Vagina (tissue), 2 donors: ENCODE measurements around the gene RIC8B. TPM values are rescaled to one million over a fixed set of nuclear protein-coding genes. Genes with fewer than 3 reads are reported as not detected.
A peak's percentile ranks its signal among the peaks of the same experiment; 100 is the strongest.

Source experiments
- DNase-seq, 2 donors: peaks; one replicate each; pipeline ENCODE4 v3.0.0-alpha.2; 2017; ENCODE audit errors: extremely low spot score in 2 of 2
- H3K27ac ChIP-seq: fragments of 200-600 bp; sonication (generic); one replicate; pipeline ENCODE4 v1.5.1; 2019
- H3K27me3 ChIP-seq: fragments of 200-600 bp; sonication (generic); one replicate; pipeline ENCODE4 v1.5.1; 2019
- H3K36me3 ChIP-seq, 2 donors: fragments of 200-600 bp; sonication (generic); one replicate each; pipeline ENCODE4 v1.5.1; 2017 to 2019
- H3K4me1 ChIP-seq: fragments of 200-600 bp; sonication (generic); one replicate; pipeline ENCODE4 v1.5.1; 2019
- H3K4me3 ChIP-seq, 2 donors: fragments of 200-600 bp; sonication (generic); 1 replicate in 1 of 2; 2 replicates in 1 of 2; pipeline ENCODE4 v1.5.1; 2016 to 2019
- H3K9me3 ChIP-seq: fragments of 200-600 bp; sonication (generic); one replicate; pipeline ENCODE4 v1.5.1; 2019
- CTCF ChIP-seq, 3 experiments: fragments of 450-650 bp in 2 of 3; fragments of 200-600 bp in 1 of 3; sonication (generic) in 1 of 3; IDR thresholded peaks; one replicate each; pipeline ENCODE4 v1.5.1; 2017 to 2019; ENCODE audit warnings: antibody characterized with exemption in 3 of 3, mild to moderate bottlenecking in 2 of 3, moderate library complexity in 2 of 3
- POLR2A ChIP-seq, 2 donors: fragments of 450-650 bp; IDR thresholded peaks; one replicate each; pipeline ENCODE4 v1.6.1; 2017; ENCODE audit warnings: antibody characterized with exemption in 2 of 2, mild to moderate bottlenecking in 2 of 2, moderate library complexity in 2 of 2
- POLR2AphosphoS5 ChIP-seq, 2 donors: sonication (generic); formaldehyde crosslinking; IDR thresholded peaks; one replicate each; pipeline ENCODE4 v1.9.0; 2017; ENCODE audit warnings: antibody characterized with exemption in 2 of 2, mild to moderate bottlenecking in 2 of 2, low read depth in 1 of 2; ENCODE audit not compliant: insufficient read depth in 1 of 2
- intact Hi-C: fragments of 100-400 bp; cut with DNase I; formaldehyde crosslinking; loops from one replicate; pipeline ENCODE4 v1.15.1; 2023
- total RNA-seq: library from RNA; depleted of rRNA; stranded (reverse); fragments of >200 nt; gene quantifications from one replicate; pipeline ENCODE4 v1.2.3, GENCODE V29; 2016

The RIC8B gene
- total RNA-seq, 1 donor from 2014 or later, result 11.8 TPM

- H3K4me1 ChIP-seq, result peaks cover 14% of the 10 kb centered on the region
- H3K27me3 ChIP-seq, result no peaks in the 10 kb centered on the region
- no peak for DNase-seq
- intact Hi-C loops, result no loop called here
- no peak overlapping the region for H3K27ac ChIP-seq
- no peak for TF ChIP-seq POLR2AphosphoS5 (IDR thresholded peaks at IDR 0.05; ENCODE audit: insufficient read depth in 1 of 2, low read depth in 1 of 2)
- no peak for TF ChIP-seq CTCF (IDR thresholded peaks at IDR 0.05)
- TF ChIP-seq POLR2A (IDR thresholded peaks at IDR 0.05), result no peak
- no peaks in the 10 kb centered on the region for H3K9me3 ChIP-seq
- H3K36me3 ChIP-seq, result no peaks in the 10 kb centered on the region
- H3K4me3 ChIP-seq, result no peak overlapping the region
Measured at GRCh38 chr12:106771425-106771824, 3.1 kb upstream of the RIC8B start.

- Histone ChIP-seq H3K4me1 (peaks cover 14% of the 10 kb centered on the region), H3K4me3 (peak overlapping the region; percentile 71 to 90), H3K9me3 (no peaks in the 10 kb centered on the region), H3K36me3 (no peaks in the 10 kb centered on the region), H3K27ac (peak overlapping the region; percentile 90), H3K27me3 (no peaks in the 10 kb centered on the region)
- intact Hi-C loops, result no loop called here
- TF ChIP-seq POLR2A (IDR thresholded peaks at IDR 0.05) (no peak), POLR2AphosphoS5 (IDR thresholded peaks at IDR 0.05; ENCODE audit: insufficient read depth in 1 of 2, low read depth in 1 of 2) (no peak), CTCF (IDR thresholded peaks at IDR 0.05) (no peak)
- DNase-seq, result no peak
Measured at GRCh38 chr12:106773286-106774004, 1.0 kb upstream of the RIC8B start.

GRCh38 chr12:106774808-106775524 lies 484 bp downstream of the RIC8B start:
- H3K9me3 ChIP-seq, result no peaks in the 10 kb centered on the region
- H3K27me3 ChIP-seq, result no peaks in the 10 kb centered on the region
- H3K27ac ChIP-seq, result peak overlapping the region; percentile 90
- DNase-seq, result no peak
- TF ChIP-seq CTCF (IDR thresholded peaks at IDR 0.05), result no peak
- H3K4me3 ChIP-seq, result peak overlapping the region; percentile 71 to 90
- peaks cover 14% of the 10 kb centered on the region for H3K4me1 ChIP-seq
- no peaks in the 10 kb centered on the region for H3K36me3 ChIP-seq
- intact Hi-C loops, result no loop called here

GRCh38 chr12:106776897-106777296 lies 2.4 kb downstream of the RIC8B start:
- Histone ChIP-seq H3K4me1 (peaks cover 14% of the 10 kb centered on the region), H3K9me3 (no peaks in the 10 kb centered on the region), H3K4me3 (no peak overlapping the region), H3K27me3 (no peaks in the 10 kb centered on the region), H3K27ac (no peak overlapping the region), H3K36me3 (no peaks in the 10 kb centered on the region)
- no peak for DNase-seq
- intact Hi-C loops, result no loop called here
- TF ChIP-seq CTCF (IDR thresholded peaks at IDR 0.05), result no peak

GRCh38 chr12:106780010-106780631 lies 5.6 kb downstream of the RIC8B start:
- intact Hi-C loops, result no loop called here
- TF ChIP-seq POLR2AphosphoS5 (IDR thresholded peaks at IDR 0.05; ENCODE audit: insufficient read depth in 1 of 2, low read depth in 1 of 2) (no peak), CTCF (IDR thresholded peaks at IDR 0.05) (no peak), POLR2A (IDR thresholded peaks at IDR 0.05) (no peak)
- H3K9me3 ChIP-seq, result no peaks in the 10 kb centered on the region
- H3K36me3 ChIP-seq, result peaks cover 0 to 6% of the 10 kb centered on the region in 2 donors
- no peak overlapping the region for H3K4me3 ChIP-seq
- H3K4me1 ChIP-seq, result peaks cover 10% of the 10 kb centered on the region
- H3K27me3 ChIP-seq, result no peaks in the 10 kb centered on the region
- no peak overlapping the region for H3K27ac ChIP-seq
- no peak for DNase-seq
